HG02623 (cell line): Measurements from ENCODE around the gene ZPR1.
"Not testable (repeated sequence)": the region's sequence is repeated elsewhere in the genome, so short reads cannot be mapped to it uniquely, and the experiment has no call there.

Experiments used
- ATAC-seq: cut with Tn5 transposase; IDR thresholded peaks from one replicate; pipeline ENCODE4 v1.9.1; 2021; ENCODE audit warnings: moderate library complexity; ENCODE audit not compliant: unreplicated experiment

ZPR1 gene

GRCh38 chr11:116762132-116762531 lies 25.7 kb downstream of the ZPR1 start:
- ATAC-seq, result no peak

GRCh38 chr11:116756044-116756443 lies 31.8 kb downstream of the ZPR1 start:
- not testable (repeated sequence) for ATAC-seq

- ATAC-seq, result no peak
These were observed 37.6 kb downstream of the ZPR1 start for GRCh38 chr11:116750070-116750718.

DNA sequence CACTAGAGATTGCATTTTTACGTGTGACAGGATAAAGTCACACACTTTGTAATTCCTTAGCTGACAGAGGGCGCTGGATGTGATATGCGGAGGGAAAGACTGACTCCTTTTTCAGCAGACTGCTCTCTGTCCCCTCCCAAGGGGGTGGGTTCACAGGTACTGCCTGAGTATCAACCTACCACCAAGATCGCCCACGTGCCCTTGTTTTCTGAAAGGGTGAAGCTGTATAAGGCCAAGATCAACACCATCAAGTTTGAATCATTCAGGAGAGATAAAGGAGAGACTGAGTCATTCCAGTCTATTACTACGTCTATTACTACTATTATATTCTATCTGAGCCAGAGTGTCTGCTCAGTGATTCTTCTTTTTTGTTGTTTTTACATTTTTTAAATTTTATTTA lies 45.7 kb downstream of the ZPR1 start:
- no peak for ATAC-seq

DNA sequence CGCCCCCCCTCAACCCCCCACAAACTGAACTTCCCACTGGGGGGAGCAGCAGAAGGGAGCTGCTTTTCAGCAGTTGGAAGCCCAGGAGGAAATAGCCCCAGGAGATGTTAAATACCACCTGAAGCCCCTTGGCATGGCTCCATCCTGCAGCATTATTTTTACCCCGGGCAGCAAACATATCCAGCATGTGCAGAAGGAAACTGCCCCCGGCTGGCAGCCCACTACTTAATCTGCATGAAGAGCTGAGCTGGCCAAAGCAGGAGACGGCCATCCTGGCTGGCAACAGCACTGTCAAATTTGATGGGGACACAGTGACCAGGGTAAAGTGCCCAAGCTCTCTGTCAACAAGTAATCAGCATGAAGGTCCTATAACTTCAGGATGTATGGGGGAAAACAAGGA lies 47.1 kb downstream of the ZPR1 start:
- ATAC-seq, result no peak

DNA sequence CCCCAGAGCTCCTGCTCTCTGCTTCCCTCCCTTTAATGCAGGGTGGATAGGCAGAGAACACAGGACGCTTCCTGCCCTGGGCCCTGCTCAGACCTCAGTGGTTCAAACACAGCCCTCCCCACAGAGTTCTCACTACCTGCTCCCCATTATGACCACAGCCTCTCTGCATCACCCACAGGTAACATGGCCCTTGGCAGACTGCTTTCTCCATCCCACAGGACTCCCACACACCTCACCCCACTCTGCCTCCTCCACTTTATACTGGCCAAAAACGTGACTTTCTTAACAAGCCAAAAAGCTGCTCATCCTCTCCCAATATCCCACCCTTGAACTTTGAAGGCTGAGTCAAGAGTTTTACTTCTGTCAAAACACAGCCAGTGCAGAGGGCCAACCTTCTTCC lies 48.8 kb downstream of the ZPR1 start:
- ATAC-seq, result no peak

DNA sequence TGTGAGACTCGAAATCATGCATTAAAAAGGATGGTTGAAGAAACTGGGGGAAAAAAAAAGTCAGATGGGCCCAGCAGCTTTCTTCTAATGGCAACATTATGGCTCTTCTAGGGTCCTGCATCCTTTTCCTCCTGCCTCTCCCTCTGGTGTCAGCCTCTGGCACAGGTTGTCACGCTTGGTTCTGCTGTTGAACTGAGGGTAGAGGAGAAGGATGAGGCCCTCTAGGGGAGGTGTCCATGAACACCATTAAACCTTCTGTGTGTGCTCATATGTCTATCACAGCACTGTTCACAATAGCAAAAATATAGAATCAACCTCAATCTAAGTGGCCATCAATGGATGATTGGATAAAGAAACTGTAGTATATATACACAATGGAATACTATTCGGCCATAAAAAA lies 51.1 kb downstream of the ZPR1 start:
- no peak for ATAC-seq

DNA sequence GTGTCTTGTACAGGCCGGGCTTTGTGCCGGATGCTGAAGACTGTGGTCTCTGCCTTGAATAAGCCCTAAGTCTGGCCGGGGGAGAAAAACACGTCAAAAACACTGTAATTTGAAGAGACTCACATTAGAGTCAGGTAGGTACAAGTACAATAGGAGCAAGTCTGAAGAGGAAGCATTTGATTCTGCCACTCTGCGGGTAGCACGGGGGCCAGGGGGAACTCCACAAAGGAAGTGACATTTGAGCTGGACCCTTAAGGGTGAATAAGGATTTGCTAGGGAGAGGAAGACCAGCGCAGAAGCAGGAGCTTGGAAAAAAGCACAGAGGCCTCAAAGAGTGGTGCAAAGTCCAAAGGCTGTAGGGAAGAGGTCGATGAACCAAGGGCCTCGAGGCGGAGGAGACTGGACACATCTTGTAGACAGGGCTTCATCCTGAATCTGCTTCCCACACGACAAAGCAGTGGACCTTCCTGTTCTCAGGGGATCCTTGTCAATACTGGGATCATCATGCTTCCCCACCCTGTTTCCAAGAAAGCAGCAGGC lies 53.8 kb downstream of the ZPR1 start:
- ATAC-seq, result no peak

GRCh38 chr11:116733043-116733755 lies 54.6 kb downstream of the ZPR1 start:
- peak; percentile 25 for ATAC-seq

DNA sequence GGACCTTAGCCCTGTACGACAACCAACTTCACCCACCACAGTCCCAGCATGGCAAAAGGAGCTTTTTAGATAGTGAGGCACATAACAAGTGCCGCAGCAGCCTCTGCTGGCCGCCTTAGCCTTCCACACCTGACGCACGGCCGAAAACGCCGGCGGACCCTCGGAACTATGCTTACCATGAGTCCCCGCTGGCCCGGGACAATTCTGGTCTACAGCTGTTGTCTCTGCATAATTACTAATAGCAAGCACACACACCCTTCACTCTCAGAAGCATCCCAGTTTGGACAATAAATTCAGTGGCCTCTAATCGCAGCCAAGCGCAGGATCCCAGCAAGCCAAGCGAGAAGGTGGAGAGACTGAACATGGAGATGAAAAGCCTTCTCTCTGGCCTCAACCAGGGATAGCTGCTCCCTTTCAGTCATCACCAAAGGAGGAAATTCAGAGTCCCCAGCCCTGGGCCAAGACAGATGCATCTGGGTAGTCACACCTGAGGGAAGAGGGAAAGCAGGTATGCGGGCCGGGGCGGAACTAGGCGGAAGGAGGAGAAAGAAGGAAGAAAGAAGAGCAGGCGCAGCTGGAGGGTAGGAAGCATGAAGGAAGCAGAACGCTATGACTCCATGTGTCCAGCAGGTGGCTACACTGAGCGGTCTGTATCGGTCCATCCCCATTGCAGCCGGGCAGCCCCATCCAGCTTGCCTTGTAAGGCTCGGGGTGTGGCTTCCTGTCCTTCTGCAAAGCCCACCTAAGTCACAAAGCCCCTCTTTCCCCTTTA lies 55.4 kb downstream of the ZPR1 start:
- ATAC-seq, result peak; percentile 69

- no peak for ATAC-seq
These were observed 56.0 kb downstream of the ZPR1 start for GRCh38 chr11:116731821-116732220.

GRCh38 chr11:116731097-116731761 lies 56.6 kb downstream of the ZPR1 start:
- no peak for ATAC-seq

GRCh38 chr11:116730601-116731000 lies 57.2 kb downstream of the ZPR1 start:
- ATAC-seq, result no peak

- no peak for ATAC-seq
These were observed 57.6 kb downstream of the ZPR1 start for GRCh38 chr11:116730241-116730561.

- no peak for ATAC-seq
These were observed 58.2 kb downstream of the ZPR1 start for GRCh38 chr11:116729501-116730240.

DNA sequence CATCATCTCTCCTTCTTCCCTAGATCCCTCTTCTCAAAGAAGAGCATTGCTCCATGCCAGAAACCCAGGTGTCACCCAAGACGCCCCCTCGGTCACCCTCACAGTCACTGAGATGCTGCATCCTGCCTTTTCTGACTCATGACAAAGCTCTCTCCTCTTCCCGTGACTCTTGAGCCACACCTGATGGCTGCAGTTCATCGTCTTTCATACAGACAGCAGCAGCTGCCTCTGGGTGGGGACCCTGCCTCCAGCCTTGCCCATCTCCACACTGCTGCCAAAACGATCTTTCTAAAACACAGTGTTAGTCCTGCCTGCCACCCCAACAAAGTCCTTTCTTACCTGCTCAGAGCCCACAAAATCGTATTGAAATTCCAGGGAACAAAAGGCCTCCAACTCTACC lies 59.8 kb downstream of the ZPR1 start:
- ATAC-seq, result no peak

DNA sequence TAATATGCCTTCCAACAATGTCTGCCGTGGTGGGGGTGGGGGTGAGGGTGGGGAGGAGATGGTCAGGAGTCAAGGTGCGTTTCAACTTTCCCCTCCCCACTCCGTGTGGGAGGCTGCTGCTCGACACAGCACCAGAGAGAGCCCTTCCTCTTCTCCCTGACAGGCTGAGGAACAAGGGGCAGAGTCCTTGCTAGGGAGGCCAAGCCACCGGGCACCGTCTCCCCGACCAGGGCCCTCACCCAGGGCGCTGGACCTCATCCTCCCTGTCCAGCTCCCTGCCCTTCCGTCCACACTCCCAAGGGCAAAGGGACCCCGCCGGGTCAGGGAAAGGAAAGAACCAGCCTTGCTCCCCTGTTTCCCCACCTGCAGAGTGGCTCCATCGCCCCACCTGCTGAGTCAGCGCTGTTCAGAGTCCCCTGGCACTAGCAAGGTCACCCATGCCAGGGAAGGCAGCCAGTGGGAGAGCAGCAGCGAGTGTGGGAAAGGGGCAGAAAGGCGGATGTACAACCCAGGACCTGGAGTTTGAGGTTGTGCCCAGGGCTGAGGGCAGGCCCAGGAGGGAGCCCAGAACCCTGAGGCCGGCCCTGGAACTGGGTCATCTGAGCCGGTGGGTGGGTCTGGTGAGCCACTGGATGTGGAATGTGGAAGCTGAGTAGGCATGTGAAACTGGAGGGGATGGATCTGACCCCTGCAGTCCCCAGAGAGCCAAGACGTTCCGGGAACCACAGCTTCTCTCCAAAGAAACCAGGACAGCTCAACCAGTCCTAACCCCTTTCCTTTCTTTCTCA lies 62.2 kb downstream of the ZPR1 start:
- no peak for ATAC-seq

DNA sequence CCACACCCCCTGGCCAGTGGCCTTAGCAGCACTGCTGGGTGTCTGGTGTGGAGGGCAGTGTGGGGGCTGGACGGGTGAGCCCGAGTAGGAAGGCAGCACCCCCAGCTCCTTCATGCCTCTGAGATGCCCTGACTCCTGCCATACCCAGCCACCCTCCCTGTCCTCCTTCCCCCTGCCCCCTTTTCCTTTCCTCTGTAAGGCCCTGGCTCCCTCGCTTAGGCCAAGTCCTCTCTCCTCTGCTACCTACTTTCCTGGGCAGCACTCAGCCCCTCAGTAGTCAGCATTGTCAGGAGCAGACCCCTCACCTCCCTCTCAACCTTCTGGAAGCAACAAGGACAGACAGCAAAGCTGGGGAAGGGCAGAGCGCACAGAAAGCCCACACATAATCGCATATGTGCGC lies 63.0 kb downstream of the ZPR1 start:
- ATAC-seq, result no peak
